Adrenal gland (tissue), 12 donors: ENCODE data around the gene PCNT. TPM values are rescaled to one million over a fixed set of nuclear protein-coding genes. Genes with fewer than 3 reads are reported as not detected.

Experiments
- DNase-seq, 7 donors: peaks; one replicate each; pipeline ENCODE4 v3.0.0-alpha.2; 2019 to 2020
- H3K27ac ChIP-seq, 5 donors: fragments of 200-600 bp; sonication (generic) in 4 of 5; 1 replicate in 3 of 5; 2 replicates in 2 of 5; pipeline versions ENCODE4 v1.5.1 to v1.8.0; 2016 to 2020; ENCODE audit warnings: mild to moderate bottlenecking in 1 of 5
- H3K27me3 ChIP-seq: fragments of 200-600 bp; 2 replicates; pipeline ENCODE4 v1.8.0; 2021
- H3K36me3 ChIP-seq, 2 donors: fragments of 200-600 bp; replicated peaks in 1 of 2; 1 replicate in 1 of 2; 2 replicates in 1 of 2; pipeline versions ENCODE4 v1.5.1 to v1.8.0; 2018 to 2022
- H3K4me1 ChIP-seq, 2 donors: fragments of 200-600 bp; replicated peaks in 1 of 2; 1 replicate in 1 of 2; 2 replicates in 1 of 2; pipeline versions ENCODE4 v1.5.1 to v1.8.0; 2018 to 2021
- H3K4me3 ChIP-seq, 4 donors: fragments of 200-600 bp; sonication (generic) in 3 of 4; one replicate each; pipeline ENCODE4 v1.5.1; 2016 to 2018
- H3K9me3 ChIP-seq, 3 donors: fragments of 200-600 bp; sonication (generic) in 1 of 3; replicated peaks in 1 of 3; 1 replicate in 2 of 3; 2 replicates in 1 of 3; pipeline versions ENCODE4 v1.5.1 to v1.8.0; 2016 to 2021
- CTCF ChIP-seq, 6 experiments: fragments of 450-650 bp in 4 of 6; fragments of 200-600 bp in 2 of 6; sonication (generic) in 1 of 6; IDR thresholded peaks; 1 replicate in 5 of 6; 2 replicates in 1 of 6; pipeline versions ENCODE4 v1.5.1 to v1.8.0; 2016 to 2021; ENCODE audit warnings: antibody characterized with exemption in 6 of 6, mild to moderate bottlenecking in 2 of 6, moderate library complexity in 1 of 6
- POLR2A ChIP-seq, 2 donors: fragments of 450-650 bp; IDR thresholded peaks; one replicate each; pipeline ENCODE4 v1.6.1; 2017; ENCODE audit warnings: antibody characterized with exemption in 2 of 2, mild to moderate bottlenecking in 2 of 2, moderate library complexity in 1 of 2
- WGBS, 4 donors: extraction: QIAGEN DNeasy Blood & Tissue Kit in 2 of 4; methylation state at CpG; one replicate each; pipeline versions ENCODE4 v1.1.5 to v1.1.7; 2013 to 2017; 5-methylcytosine and 5-hydroxymethylcytosine counted together
- intact Hi-C, 2 donors: fragments of 100-400 bp; cut with DNase I; formaldehyde crosslinking; loops; one replicate each; pipeline versions ENCODE4 v1.14.1 to v1.15.0; 2022 to 2023
- polyA plus RNA-seq, 3 donors: library from polyadenylated mRNA; stranded (reverse); fragments of 200-250 nt in 2 of 3; fragments of 350-450 nt in 1 of 3; fragmentation: Illumina TruSeq in 1 of 3; extraction: RNeasy Lipid Tissue Mini Kit (QIAGEN cat#74804) in 1 of 3; gene quantifications; one replicate each; pipeline ENCODE4 v1.2.3, GENCODE V29; 2013 to 2014
- total RNA-seq, 9 donors: library from RNA; depleted of rRNA in 4 of 9; stranded (reverse); fragments of >200 nt in 4 of 9; fragments of 120-200 nt in 1 of 9; fragmentation: NEBNext Ultra II Directional in 1 of 9; extraction: Animal tissue kit (Norgen Biotek cat#: 25700) in 1 of 9; gene quantifications; one replicate each; pipeline versions ENCODE4 v1.1.0 to v1.2.4, GENCODE V29; 2013 to 2023
- donor health status: healthy with polysubstance abuse.
- donor health status: Bipolar disorder and iron deficiency.
- donor health status: DM: yes; HTN: yes; CAD: no.
- donor health status: DM: no; HTN: no; CAD: no.
- donor health status: DM: no; HTN: no; CAD: no.
- donor health status: DM: yes; HTN: yes; CAD: no.

Gene PCNT
- total and polyA plus RNA-seq, 12 donors = 14.0 to 46.6 (median 30.4) TPM

- H3K27ac ChIP-seq = peak overlapping the region in 3 of 5 donors; percentile 9 to 36 (median 19)
- H3K36me3 ChIP-seq = peaks cover 0 to 57% of the 10 kb centered on the region in 2 donors
- no peaks in the 10 kb centered on the region for H3K9me3 ChIP-seq
- WGBS, 4 donors = 38 to 80% (median 48%) methylated on average over 14 to 15 of the region's 15 CpGs
- peak in 6 of 7 donors; percentile 66 to 80 (median 70) for DNase-seq
- intact Hi-C loops = no loop called here
- H3K27me3 ChIP-seq = no peaks in the 10 kb centered on the region
- TF ChIP-seq POLR2A (IDR thresholded peaks at IDR 0.05) = no peak
- peak in 1 of 6 experiments; percentile 6 for TF ChIP-seq CTCF (IDR thresholded peaks at IDR 0.05)
- no peak overlapping the region for H3K4me3 ChIP-seq
- peaks cover 4 to 11% of the 10 kb centered on the region in 2 donors for H3K4me1 ChIP-seq
Measured at GRCh38 chr21:46362946-46363345, 39.0 kb downstream of the PCNT start.

GRCh38 chr21:46363698-46364097 is 39.7 kb downstream of the PCNT start:
- H3K4me1 ChIP-seq = peaks cover 4 to 11% of the 10 kb centered on the region in 2 donors
- no peak overlapping the region for H3K27ac ChIP-seq
- DNase-seq = no peak
- TF ChIP-seq CTCF (IDR thresholded peaks at IDR 0.05) = no peak
- TF ChIP-seq POLR2A (IDR thresholded peaks at IDR 0.05) = no peak
- WGBS, 4 donors = 93 to 96% (median 94%) methylated on average over 6 to 16 of the region's 16 CpGs
- no peaks in the 10 kb centered on the region for H3K9me3 ChIP-seq
- peaks cover 0 to 57% of the 10 kb centered on the region in 2 donors for H3K36me3 ChIP-seq
- intact Hi-C loops = no loop called here
- H3K27me3 ChIP-seq = no peaks in the 10 kb centered on the region
- no peak overlapping the region for H3K4me3 ChIP-seq

GRCh38 chr21:46366091-46366490 is 42.1 kb downstream of the PCNT start:
- Histone ChIP-seq H3K9me3 (no peaks in the 10 kb centered on the region), H3K36me3 (peaks cover 0 to 55% of the 10 kb centered on the region in 2 donors), H3K4me3 (no peak overlapping the region), H3K27ac (no peak overlapping the region), H3K4me1 (peaks cover 4 to 11% of the 10 kb centered on the region in 2 donors), H3K27me3 (no peaks in the 10 kb centered on the region)
- no peak for TF ChIP-seq POLR2A (IDR thresholded peaks at IDR 0.05)
- no peak for DNase-seq
- 92 to 97% (median 95%) methylated on average over 11 of the region's 11 CpGs for WGBS, 4 donors
- intact Hi-C loops = no loop called here

GRCh38 chr21:46366561-46366960 is 42.6 kb downstream of the PCNT start:
- intact Hi-C loops = no loop called here
- 88 to 94% (median 90%) methylated on average over 13 to 19 of the region's 19 CpGs for WGBS, 4 donors
- H3K4me1 ChIP-seq = peaks cover 4 to 11% of the 10 kb centered on the region in 2 donors
- no peak overlapping the region for H3K27ac ChIP-seq
- H3K27me3 ChIP-seq = no peaks in the 10 kb centered on the region
- no peak overlapping the region for H3K4me3 ChIP-seq
- no peak for TF ChIP-seq CTCF (IDR thresholded peaks at IDR 0.05)
- TF ChIP-seq POLR2A (IDR thresholded peaks at IDR 0.05) = no peak
- H3K36me3 ChIP-seq = peaks cover 0 to 50% of the 10 kb centered on the region in 2 donors
- no peak for DNase-seq
- H3K9me3 ChIP-seq = no peaks in the 10 kb centered on the region

- Histone ChIP-seq H3K36me3 (peaks cover 0 to 49% of the 10 kb centered on the region in 2 donors), H3K27ac (no peak overlapping the region), H3K4me1 (peaks cover 4 to 11% of the 10 kb centered on the region in 2 donors), H3K27me3 (no peaks in the 10 kb centered on the region), H3K9me3 (no peaks in the 10 kb centered on the region), H3K4me3 (no peak overlapping the region)
- DNase-seq = no peak
- WGBS, 4 donors = 92 to 98% (median 96%) methylated on average over 19 to 20 of the region's 20 CpGs
- intact Hi-C loops = no loop called here
- no peak for TF ChIP-seq CTCF (IDR thresholded peaks at IDR 0.05)
- no peak for TF ChIP-seq POLR2A (IDR thresholded peaks at IDR 0.05)
Measured at GRCh38 chr21:46366966-46367365, 43.0 kb downstream of the PCNT start.
